ENCODE data around the gene CKB. TPM values are rescaled to one million over a fixed set of nuclear protein-coding genes. Genes with fewer than 3 reads are reported as not detected.

The CKB gene
- total and polyA plus RNA-seq, 4 donors: 9.0 to 32.9 (median 20.4) TPM

DNA sequence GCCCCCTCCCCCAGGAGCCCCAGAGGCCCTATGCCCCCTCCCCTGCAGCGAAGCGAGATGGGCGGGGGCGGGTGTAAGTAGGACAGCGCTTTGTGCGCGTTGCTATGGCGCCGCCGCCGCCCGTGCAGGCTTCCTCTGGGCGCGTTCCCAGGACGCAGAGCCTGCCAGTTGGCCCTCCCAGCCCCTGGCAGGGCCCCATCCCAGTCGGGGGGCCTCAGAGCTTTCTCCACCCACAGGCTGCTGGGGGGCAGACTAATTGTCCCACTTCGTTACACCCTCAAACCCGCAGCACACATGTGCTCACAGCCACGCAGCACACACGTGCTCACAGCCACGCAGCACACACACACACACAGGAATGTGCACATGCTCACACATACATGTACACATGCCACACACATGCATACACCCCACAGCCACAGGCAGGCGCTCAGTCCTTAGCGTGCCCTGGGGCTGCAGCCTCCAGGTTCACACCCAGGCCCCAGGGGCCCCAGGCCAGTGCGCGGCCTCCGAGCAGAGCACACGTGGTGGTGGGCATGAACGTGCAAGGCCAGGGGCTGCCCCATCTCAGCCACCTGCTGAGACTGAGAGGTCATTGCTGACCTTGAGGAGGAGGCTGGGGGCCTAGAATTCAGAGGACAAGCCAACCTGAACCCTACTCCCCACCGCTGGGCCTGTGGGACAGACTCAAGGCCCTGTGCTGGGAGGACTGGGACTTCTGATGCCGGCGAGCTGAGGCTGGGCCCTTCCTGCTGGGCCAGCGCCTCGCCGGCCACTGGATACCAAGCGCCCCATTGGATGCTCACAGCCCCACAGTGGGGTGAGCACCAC is 22.0 kb upstream of the CKB start:
- WGBS: 77% methylated on average over 35 of the region's 35 CpGs
- H3K27me3 ChIP-seq (ENCODE audit: control insufficient read depth in 4 of 4, insufficient read depth in 4 of 4, low read length in 3 of 4): no peaks in the 10 kb centered on the region

DNA sequence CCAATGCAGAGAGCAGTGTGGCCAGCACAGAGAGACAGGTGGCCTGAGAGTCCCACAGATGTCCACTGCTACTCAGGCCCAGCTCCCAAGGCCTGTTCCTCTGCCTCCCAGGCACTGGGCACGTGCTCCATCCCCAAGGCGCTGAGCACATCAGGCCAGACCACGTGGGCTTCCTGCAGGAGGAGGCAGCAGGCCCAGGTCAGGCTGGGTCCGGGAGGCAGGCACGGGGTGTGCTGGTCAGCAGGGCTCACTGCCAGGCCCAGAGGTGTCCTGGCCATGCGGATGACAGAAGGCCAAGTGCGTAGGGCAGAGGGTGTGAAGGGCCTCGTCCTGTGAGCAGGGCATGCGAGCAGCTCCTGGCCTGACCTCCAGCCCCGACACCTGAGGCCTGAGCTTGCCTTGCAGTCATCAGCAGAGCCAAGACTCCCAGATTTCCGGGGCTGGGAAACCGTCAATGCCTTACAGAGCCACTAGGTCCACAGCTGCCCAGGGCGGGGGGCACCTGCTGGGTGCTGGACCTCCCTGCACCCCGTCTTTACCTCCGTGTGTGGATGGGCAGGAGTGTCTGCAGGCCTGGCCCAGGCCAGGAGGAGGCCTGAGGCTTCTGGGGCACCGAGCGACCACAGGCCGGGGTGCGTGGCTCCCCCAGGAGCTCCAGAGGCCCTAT is 21.2 kb upstream of the CKB start:
- Histone ChIP-seq H3K4me3 (ENCODE audit: low read depth in 1 of 3, low read length in 3 of 3) (no peak overlapping the region), H3K4me1 (ENCODE audit: control insufficient read depth in 4 of 4, insufficient read depth in 4 of 4, low read length in 3 of 4) (peaks cover 0 to 6% (median 0%) of the 10 kb centered on the region in 4 donors), H3K9me3 (ENCODE audit: control insufficient read depth in 4 of 4, low read length in 3 of 4) (no peaks in the 10 kb centered on the region), H3K27ac (ENCODE audit: low read depth in 1 of 2, low read length in 2 of 2) (no peak overlapping the region), H3K9ac (ENCODE audit: low read depth in 1 of 2, low read length in 2 of 2) (no peak overlapping the region), H3K27me3 (ENCODE audit: control insufficient read depth in 4 of 4, insufficient read depth in 4 of 4, low read length in 3 of 4) (no peaks in the 10 kb centered on the region), H3K36me3 (ENCODE audit: control insufficient read depth in 4 of 4, insufficient read depth in 3 of 4, low read depth in 1 of 4, low read length in 3 of 4) (no peaks in the 10 kb centered on the region)
- TF ChIP-seq FOXA2 (IDR thresholded peaks at IDR 0.05): no peak
- no peak for TF ChIP-seq EGR1 (IDR thresholded peaks at IDR 0.05; ENCODE audit: low read depth in 2 of 2)
- TF ChIP-seq JUND (IDR thresholded peaks at IDR 0.05): no peak
- TF ChIP-seq NR2F2 (IDR thresholded peaks at IDR 0.05): no peak
- TF ChIP-seq CTCF (IDR thresholded peaks at IDR 0.05; ENCODE audit: low read depth, low read length, missing input control): no peak
- TF ChIP-seq YY1 (IDR thresholded peaks at IDR 0.05): no peak
- DNase-seq (ENCODE audit: low spot score): no peak
- WGBS: 77% methylated on average over 19 of the region's 19 CpGs

More for the DNA sequence above, 22.0 kb upstream of the CKB start:
- TF ChIP-seq RXRA (IDR thresholded peaks at IDR 0.05): no peak
- TF ChIP-seq, protein P1, sequence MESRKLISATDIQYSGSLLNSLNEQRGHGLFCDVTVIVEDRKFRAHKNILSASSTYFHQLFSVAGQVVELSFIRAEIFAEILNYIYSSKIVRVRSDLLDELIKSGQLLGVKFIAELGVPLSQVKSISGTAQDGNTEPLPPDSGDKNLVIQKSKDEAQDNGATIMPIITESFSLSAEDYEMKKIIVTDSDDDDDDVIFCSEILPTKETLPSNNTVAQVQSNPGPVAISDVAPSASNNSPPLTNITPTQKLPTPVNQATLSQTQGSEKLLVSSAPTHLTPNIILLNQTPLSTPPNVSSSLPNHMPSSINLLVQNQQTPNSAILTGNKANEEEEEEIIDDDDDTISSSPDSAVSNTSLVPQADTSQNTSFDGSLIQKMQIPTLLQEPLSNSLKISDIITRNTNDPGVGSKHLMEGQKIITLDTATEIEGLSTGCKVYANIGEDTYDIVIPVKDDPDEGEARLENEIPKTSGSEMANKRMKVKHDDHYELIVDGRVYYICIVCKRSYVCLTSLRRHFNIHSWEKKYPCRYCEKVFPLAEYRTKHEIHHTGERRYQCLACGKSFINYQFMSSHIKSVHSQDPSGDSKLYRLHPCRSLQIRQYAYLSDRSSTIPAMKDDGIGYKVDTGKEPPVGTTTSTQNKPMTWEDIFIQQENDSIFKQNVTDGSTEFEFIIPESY (IDR thresholded peaks at IDR 0.05): no peak
- no peak for TF ChIP-seq MAX (IDR thresholded peaks at IDR 0.05)
- H3K9me3 ChIP-seq (ENCODE audit: control insufficient read depth in 4 of 4, low read length in 3 of 4): no peaks in the 10 kb centered on the region
- no peak overlapping the region for H3K4me3 ChIP-seq (ENCODE audit: low read depth in 1 of 3, low read length in 3 of 3)
- no peak overlapping the region for H3K9ac ChIP-seq (ENCODE audit: low read depth in 1 of 2, low read length in 2 of 2)
- no peaks in the 10 kb centered on the region for H3K36me3 ChIP-seq (ENCODE audit: control insufficient read depth in 4 of 4, insufficient read depth in 3 of 4, low read depth in 1 of 4, low read length in 3 of 4)
- H3K4me1 ChIP-seq (ENCODE audit: control insufficient read depth in 4 of 4, insufficient read depth in 4 of 4, low read length in 3 of 4): peaks cover 0 to 6% (median 0%) of the 10 kb centered on the region in 4 donors
- H3K27ac ChIP-seq (ENCODE audit: low read depth in 1 of 2, low read length in 2 of 2): no peak overlapping the region
- DNase-seq (ENCODE audit: low spot score): no peak

DNA sequence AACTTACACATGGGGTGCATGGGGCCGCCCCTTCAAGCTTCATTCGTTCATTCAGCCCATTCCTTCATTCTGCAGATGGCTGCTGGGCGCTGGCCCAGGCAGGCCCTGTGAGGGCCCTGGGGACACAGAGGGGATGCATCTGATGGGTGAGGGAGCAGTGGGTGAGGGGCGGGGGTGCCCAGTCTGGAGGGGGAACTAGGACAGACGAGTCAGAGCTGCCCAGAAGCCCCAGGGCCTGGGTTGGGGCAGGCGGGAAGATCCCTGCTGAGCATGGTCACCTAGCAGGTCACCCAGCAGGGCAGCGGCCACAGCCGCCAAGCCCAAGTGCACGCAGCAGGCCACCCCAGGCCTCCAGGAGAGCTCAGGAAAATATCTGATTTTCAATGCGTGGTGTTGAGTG is 20.5 kb upstream of the CKB start:
- H3K4me1 ChIP-seq (ENCODE audit: control insufficient read depth in 4 of 4, insufficient read depth in 4 of 4, low read length in 3 of 4): peaks cover 0 to 6% (median 0%) of the 10 kb centered on the region in 4 donors
- no peaks in the 10 kb centered on the region for H3K36me3 ChIP-seq (ENCODE audit: control insufficient read depth in 4 of 4, insufficient read depth in 3 of 4, low read depth in 1 of 4, low read length in 3 of 4)
- no peak overlapping the region for H3K4me3 ChIP-seq (ENCODE audit: low read depth in 1 of 3, low read length in 3 of 3)
- 86% methylated on average over 10 of the region's 10 CpGs for WGBS
- no peaks in the 10 kb centered on the region for H3K9me3 ChIP-seq (ENCODE audit: control insufficient read depth in 4 of 4, low read length in 3 of 4)
- no peak overlapping the region for H3K9ac ChIP-seq (ENCODE audit: low read depth in 1 of 2, low read length in 2 of 2)
- no peak for DNase-seq (ENCODE audit: low spot score)
- no peak for TF ChIP-seq GABPA (IDR thresholded peaks at IDR 0.05 in 1 of 2, conservative IDR thresholded peaks at IDR 0.05 in 1 of 2)
- no peak for TF ChIP-seq EGR1 (IDR thresholded peaks at IDR 0.05; ENCODE audit: low read depth in 2 of 2)
- TF ChIP-seq SP1 (IDR thresholded peaks at IDR 0.05): no peak
- TF ChIP-seq FOXA2 (IDR thresholded peaks at IDR 0.05): no peak
- TF ChIP-seq TAF1 (conservative IDR thresholded peaks at IDR 0.05): no peak
- no peak for TF ChIP-seq RAD21 (IDR thresholded peaks at IDR 0.05)
- TF ChIP-seq FOXA1 (IDR thresholded peaks at IDR 0.05): no peak
- TF ChIP-seq YY1 (IDR thresholded peaks at IDR 0.05): no peak
- no peak for TF ChIP-seq REST (IDR thresholded peaks at IDR 0.05)
- TF ChIP-seq JUND (IDR thresholded peaks at IDR 0.05): no peak
- no peak for TF ChIP-seq ATF3 (IDR thresholded peaks at IDR 0.05)
- no peak for TF ChIP-seq RXRA (IDR thresholded peaks at IDR 0.05)
- H3K27me3 ChIP-seq (ENCODE audit: control insufficient read depth in 4 of 4, insufficient read depth in 4 of 4, low read length in 3 of 4): no peaks in the 10 kb centered on the region
- H3K27ac ChIP-seq (ENCODE audit: low read depth in 1 of 2, low read length in 2 of 2): no peak overlapping the region

All from liver (tissue), 9 donors.